Gastroesophageal sphincter (tissue), 3 donors: ENCODE results near the gene SMIM21.

Experiments used
- CTCF ChIP-seq, 4 experiments: fragments of 200-600 bp in 2 of 4; fragments of 450-650 bp in 2 of 4; sonication (generic) in 1 of 4; IDR thresholded peaks; one replicate each; pipeline ENCODE4 v1.5.1; 2017 to 2019; ENCODE audit warnings: antibody characterized with exemption in 4 of 4, mild to moderate bottlenecking in 2 of 4, moderate library complexity in 2 of 4
- POLR2A ChIP-seq, 2 donors: fragments of 450-650 bp; IDR thresholded peaks; one replicate each; pipeline ENCODE4 v1.6.1; 2017; ENCODE audit warnings: antibody characterized with exemption in 2 of 2, mild to moderate bottlenecking in 2 of 2, moderate library complexity in 1 of 2

- TF ChIP-seq POLR2A (IDR thresholded peaks at IDR 0.05) (no peak), CTCF (IDR thresholded peaks at IDR 0.05) (no peak)
Measured at GRCh38 chr18:75439348-75439747, 11.8 kb upstream of the SMIM21 start.
